HepG2 (cell line): ENCODE measurements around the gene STOM. TPM values are rescaled to one million over a fixed set of nuclear protein-coding genes. Genes with fewer than 3 reads are reported as not detected.

ENCODE experiments used
- ASH2L ChIP-seq: fragments of 300-600, 200-600 bp; sonication (generic); IDR thresholded peaks from 2 replicates; pipeline ENCODE4 v1.7.0; 2017; ENCODE audit warnings: low read depth, mild to moderate bottlenecking, moderate library complexity, mixed read lengths, low read length; ENCODE audit not compliant: insufficient read length
- GATAD1 ChIP-seq: IDR thresholded peaks from 2 replicates; pipeline ENCODE4 v1.6.1; 2016; ENCODE audit warnings: missing genetic modification reagents, missing compliant biosample characterization
- KLF11 ChIP-seq: IDR thresholded peaks from 2 replicates; pipeline ENCODE4 v1.6.1; 2016; ENCODE audit warnings: missing compliant biosample characterization
- LCORL ChIP-seq, 2 experiments: fragments of 450-650 bp in 1 of 2; sonication (generic) in 1 of 2; formaldehyde crosslinking in 1 of 2; IDR thresholded peaks; 2 replicates each; pipeline versions ENCODE4 v1.5.0 to v1.6.1; 2017 to 2020; ENCODE audit warnings: antibody characterized with exemption in 1 of 2, missing genetic modification reagents in 1 of 2
- NFKB2 ChIP-seq: sonication (generic); formaldehyde crosslinking; IDR thresholded peaks from 2 replicates; pipeline ENCODE4 v1.4.0; 2020; ENCODE audit warnings: missing genetic modification reagents, borderline replicate concordance
- SRSF1 ChIP-seq: fragments of 200-400 bp; formaldehyde crosslinking; optimal IDR thresholded peaks from 2 replicates; pipeline ENCODE3; 2017; ENCODE audit warnings: mild to moderate bottlenecking, low read depth, low read length, moderate library complexity
- TEAD2 ChIP-seq: sonication (generic); formaldehyde crosslinking; IDR thresholded peaks from 2 replicates; pipeline ENCODE4 v1.9.0; 2021; ENCODE audit warnings: missing genetic modification reagents
- TEAD3 ChIP-seq: optimal IDR thresholded peaks from 2 replicates; pipeline ENCODE3; 2016; ENCODE audit warnings: borderline replicate concordance
- ZFP36 ChIP-seq: fragments of 150-350 bp; IDR thresholded peaks from 2 replicates; pipeline ENCODE4 v1.6.1; 2018; ENCODE audit warnings: borderline replicate concordance, low read length, low read depth; ENCODE audit not compliant: partially characterized antibody
- ZFX ChIP-seq: sonication (generic); formaldehyde crosslinking; IDR thresholded peaks from 2 replicates; pipeline ENCODE4 v1.4.0; 2020; ENCODE audit warnings: mild to moderate bottlenecking, low read depth, missing genetic modification reagents, moderate library complexity
- ZNF670 ChIP-seq: sonication (generic); formaldehyde crosslinking; IDR thresholded peaks from 2 replicates; pipeline ENCODE4 v1.8.0; 2022; ENCODE audit warnings: mild to moderate bottlenecking, missing genetic modification reagents, borderline replicate concordance
- ZNF746 ChIP-seq: sonication (generic); formaldehyde crosslinking; IDR thresholded peaks from 2 replicates; pipeline ENCODE4 v1.8.0; 2022; ENCODE audit warnings: mild to moderate bottlenecking, missing genetic modification reagents
- ZNF749 ChIP-seq: sonication (generic); formaldehyde crosslinking; IDR thresholded peaks from 2 replicates; pipeline ENCODE4 v1.8.0; 2022; ENCODE audit warnings: mild to moderate bottlenecking, missing genetic modification reagents, moderate library complexity, borderline replicate concordance
- ZNF776 ChIP-seq: sonication (generic); formaldehyde crosslinking; IDR thresholded peaks from 2 replicates; pipeline ENCODE4 v1.4.0; 2020; ENCODE audit warnings: mild to moderate bottlenecking, missing genetic modification reagents
- ZNF816 ChIP-seq: sonication (generic); formaldehyde crosslinking; IDR thresholded peaks from 2 replicates; pipeline ENCODE4 v1.8.0; 2022; ENCODE audit warnings: missing genetic modification reagents, mild to moderate bottlenecking, borderline replicate concordance
- polyA plus RNA-seq, 8 experiments: library from polyadenylated mRNA; depleted of rRNA in 3 of 8; stranded (reverse) in 7 of 8; unstranded in 1 of 8; fragments of >200 nt; fragmentation: Illumina TruSeq in 4 of 8; extraction: Trizol in 4 of 8; gene quantifications; 2 replicates each; pipeline versions ENCODE4 v1.2.1 to v1.2.3, GENCODE V29; 2011 to 2016; ENCODE audit warnings: low read depth in 4 of 8, missing spikeins in 1 of 8, mixed read lengths in 1 of 8; ENCODE audit not compliant: insufficient read depth in 1 of 8
- total RNA-seq, 5 experiments: library from RNA; depleted of rRNA; stranded (reverse); fragments of >200 nt; fragmentation: Illumina TruSeq; extraction: Trizol; gene quantifications; 2 replicates each; pipeline ENCODE4 v1.2.3, GENCODE V29; 2016; ENCODE audit warnings: low read depth in 1 of 5
- TF ChIP-seq, protein P1 (sequence below), 2 experiments: sonication (generic) in 1 of 2; formaldehyde crosslinking in 1 of 2; IDR thresholded peaks; 2 replicates each; pipeline versions ENCODE4 v1.4.0 to v1.6.1; 2016 to 2020; ENCODE audit warnings: borderline replicate concordance in 1 of 2, low read depth in 1 of 2, mild to moderate bottlenecking in 1 of 2, missing genetic modification reagents in 1 of 2
- TF ChIP-seq, protein P2 (sequence below): fragments of 450-650 bp; IDR thresholded peaks from 2 replicates; pipeline ENCODE4 v1.6.1; 2017
- TF ChIP-seq, protein P3 (sequence below): sonication (generic); formaldehyde crosslinking; IDR thresholded peaks from 2 replicates; pipeline ENCODE4 v1.5.1; 2020; ENCODE audit warnings: mild to moderate bottlenecking, missing genetic modification reagents, moderate library complexity
- TF ChIP-seq, protein P4 (sequence below): sonication (generic); formaldehyde crosslinking; IDR thresholded peaks from 2 replicates; pipeline ENCODE4 v1.9.0; 2021; ENCODE audit warnings: missing genetic modification reagents, mild to moderate bottlenecking, borderline replicate concordance

Gene STOM
- total and polyA plus RNA-seq, 2 of the 13 experiments (the other 11 are each of a cell fraction or from before 2014, with no cell fraction given) = 43.6 to 165 TPM

DNA sequence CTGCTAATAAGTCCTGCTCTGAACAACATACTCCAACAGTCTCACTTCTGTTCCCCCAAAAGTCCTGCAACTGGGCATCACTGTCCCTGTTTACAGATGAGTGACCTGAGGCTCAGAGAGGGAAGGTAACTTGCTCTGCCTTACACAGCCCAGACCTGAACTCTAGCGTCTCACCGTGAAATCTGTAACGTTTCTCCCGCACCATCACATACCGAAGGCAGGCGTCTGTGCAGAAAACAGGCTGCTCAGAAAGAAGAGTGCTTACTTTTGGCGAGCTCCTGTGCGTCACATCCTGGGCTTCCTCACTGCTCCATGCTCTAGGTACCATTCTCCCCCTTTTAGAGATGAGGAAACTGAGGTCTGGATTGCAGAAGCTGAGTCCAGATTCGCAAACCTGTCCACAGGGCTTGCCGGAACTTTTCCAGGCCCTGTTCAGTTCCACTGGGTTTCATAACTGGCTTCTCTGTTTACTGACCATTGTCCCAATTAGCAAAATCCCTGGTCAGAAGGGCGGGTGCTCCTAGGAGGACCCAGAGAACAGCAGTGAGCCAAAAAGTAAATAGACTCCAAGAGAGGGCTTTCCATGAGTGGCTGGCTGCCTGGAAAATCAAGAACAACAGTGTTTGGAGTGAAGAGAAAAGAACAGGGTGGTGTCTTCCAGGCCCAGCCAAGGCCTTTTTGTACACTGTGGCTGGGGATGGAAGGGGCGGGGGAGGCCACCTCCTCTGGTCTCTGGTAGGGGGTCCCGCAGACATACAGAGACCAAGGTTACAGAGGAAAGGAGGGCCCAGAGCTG is 75.0 kb downstream of the STOM start (continued):
- TF ChIP-seq, protein P1, sequence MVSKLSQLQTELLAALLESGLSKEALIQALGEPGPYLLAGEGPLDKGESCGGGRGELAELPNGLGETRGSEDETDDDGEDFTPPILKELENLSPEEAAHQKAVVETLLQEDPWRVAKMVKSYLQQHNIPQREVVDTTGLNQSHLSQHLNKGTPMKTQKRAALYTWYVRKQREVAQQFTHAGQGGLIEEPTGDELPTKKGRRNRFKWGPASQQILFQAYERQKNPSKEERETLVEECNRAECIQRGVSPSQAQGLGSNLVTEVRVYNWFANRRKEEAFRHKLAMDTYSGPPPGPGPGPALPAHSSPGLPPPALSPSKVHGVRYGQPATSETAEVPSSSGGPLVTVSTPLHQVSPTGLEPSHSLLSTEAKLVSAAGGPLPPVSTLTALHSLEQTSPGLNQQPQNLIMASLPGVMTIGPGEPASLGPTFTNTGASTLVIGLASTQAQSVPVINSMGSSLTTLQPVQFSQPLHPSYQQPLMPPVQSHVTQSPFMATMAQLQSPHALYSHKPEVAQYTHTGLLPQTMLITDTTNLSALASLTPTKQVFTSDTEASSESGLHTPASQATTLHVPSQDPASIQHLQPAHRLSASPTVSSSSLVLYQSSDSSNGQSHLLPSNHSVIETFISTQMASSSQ (IDR thresholded peaks at IDR 0.05; ENCODE audit: low read depth) = no peak
- TF ChIP-seq, protein P1 (CRISPR knock-in tag; IDR thresholded peaks at IDR 0.05; ENCODE audit: borderline replicate concordance) = no peak; the same call in 1 of the 2 replicates
- peak; percentile 63 for TF ChIP-seq ZFX
- no peak for TF ChIP-seq ZNF746 (CRISPR knock-in tag)
- TF ChIP-seq KLF11 (CRISPR knock-in tag) = no peak
- TF ChIP-seq TEAD2 (CRISPR knock-in tag) = no peak
- TF ChIP-seq, protein P2, sequence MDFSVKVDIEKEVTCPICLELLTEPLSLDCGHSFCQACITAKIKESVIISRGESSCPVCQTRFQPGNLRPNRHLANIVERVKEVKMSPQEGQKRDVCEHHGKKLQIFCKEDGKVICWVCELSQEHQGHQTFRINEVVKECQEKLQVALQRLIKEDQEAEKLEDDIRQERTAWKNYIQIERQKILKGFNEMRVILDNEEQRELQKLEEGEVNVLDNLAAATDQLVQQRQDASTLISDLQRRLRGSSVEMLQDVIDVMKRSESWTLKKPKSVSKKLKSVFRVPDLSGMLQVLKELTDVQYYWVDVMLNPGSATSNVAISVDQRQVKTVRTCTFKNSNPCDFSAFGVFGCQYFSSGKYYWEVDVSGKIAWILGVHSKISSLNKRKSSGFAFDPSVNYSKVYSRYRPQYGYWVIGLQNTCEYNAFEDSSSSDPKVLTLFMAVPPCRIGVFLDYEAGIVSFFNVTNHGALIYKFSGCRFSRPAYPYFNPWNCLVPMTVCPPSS = no peak
- TF ChIP-seq ZNF816 (CRISPR knock-in tag) = no peak
- peak; percentile 41 for TF ChIP-seq TEAD3 (CRISPR knock-in tag)
- TF ChIP-seq ZNF749 (CRISPR knock-in tag) = no peak
- no peak for TF ChIP-seq LCORL (IDR thresholded peaks at IDR 0.05)
- peak; percentile 70; the same call in 1 of the 2 replicates for TF ChIP-seq LCORL (CRISPR knock-in tag; IDR thresholded peaks at IDR 0.05)
- no peak for TF ChIP-seq ZFP36
- peak; percentile 24; the same call in 1 of the 2 replicates for TF ChIP-seq GATAD1 (CRISPR knock-in tag)
- no peak for TF ChIP-seq ZNF776 (CRISPR knock-in tag)
- TF ChIP-seq, protein P3, sequence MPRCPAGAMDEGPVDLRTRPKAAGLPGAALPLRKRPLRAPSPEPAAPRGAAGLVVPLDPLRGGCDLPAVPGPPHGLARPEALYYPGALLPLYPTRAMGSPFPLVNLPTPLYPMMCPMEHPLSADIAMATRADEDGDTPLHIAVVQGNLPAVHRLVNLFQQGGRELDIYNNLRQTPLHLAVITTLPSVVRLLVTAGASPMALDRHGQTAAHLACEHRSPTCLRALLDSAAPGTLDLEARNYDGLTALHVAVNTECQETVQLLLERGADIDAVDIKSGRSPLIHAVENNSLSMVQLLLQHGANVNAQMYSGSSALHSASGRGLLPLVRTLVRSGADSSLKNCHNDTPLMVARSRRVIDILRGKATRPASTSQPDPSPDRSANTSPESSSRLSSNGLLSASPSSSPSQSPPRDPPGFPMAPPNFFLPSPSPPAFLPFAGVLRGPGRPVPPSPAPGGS (CRISPR knock-in tag) = no peak
- no peak for TF ChIP-seq NFKB2
- no peak for TF ChIP-seq ASH2L
- no peak for TF ChIP-seq ZNF670 (CRISPR knock-in tag)
- TF ChIP-seq SRSF1 = peak; percentile 41
- TF ChIP-seq, protein P4, sequence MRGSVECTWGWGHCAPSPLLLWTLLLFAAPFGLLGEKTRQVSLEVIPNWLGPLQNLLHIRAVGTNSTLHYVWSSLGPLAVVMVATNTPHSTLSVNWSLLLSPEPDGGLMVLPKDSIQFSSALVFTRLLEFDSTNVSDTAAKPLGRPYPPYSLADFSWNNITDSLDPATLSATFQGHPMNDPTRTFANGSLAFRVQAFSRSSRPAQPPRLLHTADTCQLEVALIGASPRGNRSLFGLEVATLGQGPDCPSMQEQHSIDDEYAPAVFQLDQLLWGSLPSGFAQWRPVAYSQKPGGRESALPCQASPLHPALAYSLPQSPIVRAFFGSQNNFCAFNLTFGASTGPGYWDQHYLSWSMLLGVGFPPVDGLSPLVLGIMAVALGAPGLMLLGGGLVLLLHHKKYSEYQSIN = no peak
